Calu3 (cell line): ENCODE data around the gene COL19A1. TPM values are rescaled to one million over a fixed set of nuclear protein-coding genes. Genes with fewer than 3 reads are reported as not detected.

Source experiments
- BruUV-seq: library from RNA; stranded (reverse); fragments of 400-500 nt; replicated peaks from 2 replicates; lab custom pipeline; 2021; lab: Mats Ljungman, UMichigan
- CTCF ChIA-PET: fragments of 300-600 bp; sonication (Branson Sonifier 250); formaldehyde crosslinking; loops from one replicate; lab custom pipeline; 2022; ENCODE audit warnings: antibody characterized with exemption; lab: Charles Lee
- DNase-seq: peaks from one replicate; pipeline ENCODE4 v3.0.0; 2022
- H3K27ac Mint-ChIP-seq: one replicate; pipeline ENCODE4 v1.8.0; 2022; ENCODE audit warnings: mixed read lengths; ENCODE audit not compliant: unreplicated experiment
- H3K27me3 Mint-ChIP-seq: one replicate; pipeline ENCODE4 v1.8.0; 2022; ENCODE audit warnings: mixed read lengths; ENCODE audit not compliant: unreplicated experiment
- H3K36me3 Mint-ChIP-seq: one replicate; pipeline ENCODE4 v1.8.0; 2022; ENCODE audit warnings: mild to moderate bottlenecking, moderate library complexity, mixed read lengths; ENCODE audit not compliant: insufficient read depth, unreplicated experiment
- H3K4me1 Mint-ChIP-seq: one replicate; pipeline ENCODE4 v1.8.0; 2022; ENCODE audit warnings: mild to moderate bottlenecking, low read depth, mixed read lengths; ENCODE audit not compliant: unreplicated experiment
- H3K4me3 Mint-ChIP-seq: one replicate; pipeline ENCODE4 v1.8.0; 2022; ENCODE audit warnings: mild to moderate bottlenecking, low read depth, moderate library complexity, mixed read lengths; ENCODE audit not compliant: unreplicated experiment
- H3K9me3 Mint-ChIP-seq: one replicate; pipeline ENCODE4 v1.8.0; 2022; ENCODE audit warnings: low read depth, mixed read lengths; ENCODE audit not compliant: unreplicated experiment
- CTCF ChIP-seq: fragments of 200-600 bp; IDR thresholded peaks from one replicate; pipeline ENCODE4 v1.8.0; 2022; ENCODE audit warnings: antibody characterized with exemption; ENCODE audit not compliant: unreplicated experiment
- intact Hi-C: fragments of 100-400 bp; cut with micrococcal nuclease; formaldehyde crosslinking; loops from one replicate; pipeline ENCODE4 v1.10.0; 2022; ENCODE audit not compliant: unreplicated experiment
- total RNA-seq: library from RNA; stranded (reverse); gene quantifications from 2 replicates; pipeline ENCODE4 v1.2.3, GENCODE V29; 2022

COL19A1 gene
- total RNA-seq, 1 experiment from 2014 or later = not detected

- no peaks in the 10 kb centered on the region for H3K4me1 Mint-ChIP-seq
- intact Hi-C loops = no loop called here
- no TSS peak for BruUV-seq
- no peaks in the 10 kb centered on the region for H3K9me3 Mint-ChIP-seq
- H3K36me3 Mint-ChIP-seq = no peaks in the 10 kb centered on the region
- H3K4me3 Mint-ChIP-seq = no peak overlapping the region
- TF ChIP-seq CTCF = no peak
- no peak overlapping the region for H3K27ac Mint-ChIP-seq
- DNase-seq = no peak
- CTCF ChIA-PET = interaction anchor here (1.4 kb wide), 1 partner anchor 10 kb away, joined by 7 read pairs; no protein-coding TSS in a partner anchor
- H3K27me3 Mint-ChIP-seq = no peaks in the 10 kb centered on the region
Observed at GRCh38 chr6:69907981-69908498, 41.7 kb downstream of the COL19A1 start.

- TF ChIP-seq CTCF = no peak
- Mint-ChIP-seq H3K4me3 (no peak overlapping the region), H3K9me3 (no peaks in the 10 kb centered on the region), H3K4me1 (peaks cover 12% of the 10 kb centered on the region), H3K36me3 (no peaks in the 10 kb centered on the region), H3K27me3 (no peaks in the 10 kb centered on the region), H3K27ac (no peak overlapping the region)
- BruUV-seq = no TSS peak
- intact Hi-C loops = no loop called here
- CTCF ChIA-PET = interaction anchor here (0.7 kb wide), 1 partner anchor 1042 kb away, joined by 3 read pairs; no protein-coding TSS in a partner anchor
- DNase-seq = no peak
Observed at GRCh38 chr6:69913361-69913760, 47.0 kb downstream of the COL19A1 start.

GRCh38 chr6:69914015-69914485 is 47.7 kb downstream of the COL19A1 start:
- H3K4me3 Mint-ChIP-seq = no peak overlapping the region
- peaks cover 19% of the 10 kb centered on the region for H3K4me1 Mint-ChIP-seq
- H3K36me3 Mint-ChIP-seq = no peaks in the 10 kb centered on the region
- CTCF ChIA-PET = no interaction called here
- H3K9me3 Mint-ChIP-seq = no peaks in the 10 kb centered on the region
- no peak overlapping the region for H3K27ac Mint-ChIP-seq
- H3K27me3 Mint-ChIP-seq = no peaks in the 10 kb centered on the region
- DNase-seq = no peak
- no peak for TF ChIP-seq CTCF
- intact Hi-C loops = no loop called here
- no TSS peak for BruUV-seq

- H3K4me3 Mint-ChIP-seq = no peak overlapping the region
- BruUV-seq = no TSS peak
- TF ChIP-seq CTCF = no peak
- CTCF ChIA-PET = no interaction called here
- no peaks in the 10 kb centered on the region for H3K9me3 Mint-ChIP-seq
- DNase-seq = no peak
- no peaks in the 10 kb centered on the region for H3K27me3 Mint-ChIP-seq
- H3K4me1 Mint-ChIP-seq = peaks cover 22% of the 10 kb centered on the region
- intact Hi-C loops = no loop called here
- no peak overlapping the region for H3K27ac Mint-ChIP-seq
- H3K36me3 Mint-ChIP-seq = no peaks in the 10 kb centered on the region
Observed at GRCh38 chr6:69915346-69915745, 49.0 kb downstream of the COL19A1 start.
